ENCODE results near the gene GEMIN7.
"Not testable (repeated sequence)": the region's sequence is repeated elsewhere in the genome, so short reads cannot be mapped to it uniquely, and the experiment has no call there.

The GEMIN7 gene

GRCh38 chr19:45106363-45106762 is 27.3 kb downstream of the GEMIN7 start:
- DNase-seq, result not testable (repeated sequence)

- DNase-seq, result no peak
Measured at GRCh38 chr19:45107621-45108150, 28.6 kb downstream of the GEMIN7 start.

GRCh38 chr19:45110851-45111266 is 31.8 kb downstream of the GEMIN7 start:
- peak in 1 of 2 experiments; percentile 44 for DNase-seq

GRCh38 chr19:45112111-45112827 is 33.2 kb downstream of the GEMIN7 start:
- DNase-seq, result no peak

- DNase-seq, result no peak
Measured at GRCh38 chr19:45113628-45114027, 34.6 kb downstream of the GEMIN7 start.

- no peak for DNase-seq
Measured at GRCh38 chr19:45114116-45114515, 35.1 kb downstream of the GEMIN7 start.

GRCh38 chr19:45115809-45116615 is 37.0 kb downstream of the GEMIN7 start:
- DNase-seq, result no peak

GRCh38 chr19:45117167-45117594 is 38.1 kb downstream of the GEMIN7 start:
- no peak for DNase-seq

- DNase-seq, result no peak
Measured at GRCh38 chr19:45117671-45118070, 38.6 kb downstream of the GEMIN7 start.

GRCh38 chr19:45118106-45118505 is 39.0 kb downstream of the GEMIN7 start:
- DNase-seq, result no peak

GRCh38 chr19:45118591-45119355 is 39.7 kb downstream of the GEMIN7 start:
- not testable (repeated sequence) for DNase-seq

- DNase-seq, result no peak
Measured at GRCh38 chr19:45119582-45119981, 40.5 kb downstream of the GEMIN7 start.

GRCh38 chr19:45121827-45122345 is 42.8 kb downstream of the GEMIN7 start:
- no peak for DNase-seq

GRCh38 chr19:45122832-45123231 is 43.8 kb downstream of the GEMIN7 start:
- DNase-seq, result no peak

- DNase-seq, result no peak
Measured at GRCh38 chr19:45123440-45123850, 44.4 kb downstream of the GEMIN7 start.

- DNase-seq, result no peak
Measured at GRCh38 chr19:45124021-45124420, 45.0 kb downstream of the GEMIN7 start.

- no peak for DNase-seq
Measured at GRCh38 chr19:45125360-45125759, 46.3 kb downstream of the GEMIN7 start.

GRCh38 chr19:45125975-45126493 is 47.0 kb downstream of the GEMIN7 start:
- no peak for DNase-seq

GRCh38 chr19:45126654-45127053 is 47.6 kb downstream of the GEMIN7 start:
- no peak for DNase-seq

GRCh38 chr19:45128146-45128545 is 49.1 kb downstream of the GEMIN7 start:
- DNase-seq, result no peak

- DNase-seq, result no peak
Measured at GRCh38 chr19:45128806-45129205, 49.7 kb downstream of the GEMIN7 start.

GRCh38 chr19:45130236-45130635 is 51.2 kb downstream of the GEMIN7 start:
- no peak for DNase-seq
